ENCODE measurements around the gene TBL1Y.

DNA sequence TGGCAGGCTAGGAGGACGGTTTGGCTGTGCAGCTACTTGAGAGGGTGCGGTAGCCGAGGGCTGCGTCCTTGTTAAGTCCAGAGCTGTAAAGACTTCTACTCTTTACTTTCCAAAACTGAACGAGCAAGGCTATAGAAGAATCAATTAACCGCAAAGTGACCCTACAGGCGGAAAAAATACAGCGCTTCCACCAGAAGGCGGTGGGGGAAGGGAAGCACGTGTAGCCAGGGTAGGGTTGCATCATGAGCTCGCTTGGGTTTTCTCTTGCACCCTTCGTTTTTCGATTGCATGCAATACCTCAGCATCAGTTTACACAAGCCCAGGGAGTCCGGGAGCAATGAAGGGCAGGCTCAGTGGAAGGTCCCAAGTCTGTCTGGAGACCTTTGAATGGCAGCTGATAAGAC lies 1.4 kb upstream of the TBL1Y start:
- TF ChIP-seq EP300 (IDR thresholded peaks at IDR 0.05) (no peak), POLR2AphosphoS5 (IDR thresholded peaks at IDR 0.05) (no peak)
- TF ChIP-seq, protein P1, sequence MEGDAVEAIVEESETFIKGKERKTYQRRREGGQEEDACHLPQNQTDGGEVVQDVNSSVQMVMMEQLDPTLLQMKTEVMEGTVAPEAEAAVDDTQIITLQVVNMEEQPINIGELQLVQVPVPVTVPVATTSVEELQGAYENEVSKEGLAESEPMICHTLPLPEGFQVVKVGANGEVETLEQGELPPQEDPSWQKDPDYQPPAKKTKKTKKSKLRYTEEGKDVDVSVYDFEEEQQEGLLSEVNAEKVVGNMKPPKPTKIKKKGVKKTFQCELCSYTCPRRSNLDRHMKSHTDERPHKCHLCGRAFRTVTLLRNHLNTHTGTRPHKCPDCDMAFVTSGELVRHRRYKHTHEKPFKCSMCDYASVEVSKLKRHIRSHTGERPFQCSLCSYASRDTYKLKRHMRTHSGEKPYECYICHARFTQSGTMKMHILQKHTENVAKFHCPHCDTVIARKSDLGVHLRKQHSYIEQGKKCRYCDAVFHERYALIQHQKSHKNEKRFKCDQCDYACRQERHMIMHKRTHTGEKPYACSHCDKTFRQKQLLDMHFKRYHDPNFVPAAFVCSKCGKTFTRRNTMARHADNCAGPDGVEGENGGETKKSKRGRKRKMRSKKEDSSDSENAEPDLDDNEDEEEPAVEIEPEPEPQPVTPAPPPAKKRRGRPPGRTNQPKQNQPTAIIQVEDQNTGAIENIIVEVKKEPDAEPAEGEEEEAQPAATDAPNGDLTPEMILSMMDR (IDR thresholded peaks at IDR 0.05): no peak

Data from esophagus muscularis mucosa (tissue), 4 donors.